ENCODE results near the gene BANK1.

BANK1 gene

GRCh38 chr4:101790521-101791181, at the start of gene BANK1:
Gene BANK1 (plus strand): TSS chr4:101790730. CDS start chr4:101790881, 151 bp downstream.
- H3K27ac ChIP-seq = no peak within 1 kb of the TSS
- TF ChIP-seq ZFX (IDR thresholded peaks at IDR 0.05; ENCODE audit: borderline replicate concordance) = no peak

GRCh38 chr4:101753721-101754120, 36.8 kb upstream of the BANK1 start:
- no peak overlapping the region for H3K27ac ChIP-seq

GRCh38 chr4:101756181-101756580, 34.3 kb upstream of the BANK1 start:
- H3K27ac ChIP-seq = no peak overlapping the region
- TF ChIP-seq CTCF (IDR thresholded peaks at IDR 0.05) (no peak), ZFX (IDR thresholded peaks at IDR 0.05; ENCODE audit: borderline replicate concordance) (no peak)

More at GRCh38 chr4:101753721-101754120, 36.8 kb upstream of the BANK1 start:
- TF ChIP-seq ZFX (IDR thresholded peaks at IDR 0.05; ENCODE audit: borderline replicate concordance) (no peak), CTCF (IDR thresholded peaks at IDR 0.05) (no peak)

GRCh38 chr4:101761405-101761804, 29.1 kb upstream of the BANK1 start:
- H3K27ac ChIP-seq = no peak overlapping the region
- no peak for TF ChIP-seq CTCF (IDR thresholded peaks at IDR 0.05)
- TF ChIP-seq ZFX (IDR thresholded peaks at IDR 0.05; ENCODE audit: borderline replicate concordance) = no peak

- no peak overlapping the region for H3K27ac ChIP-seq
- TF ChIP-seq CTCF (IDR thresholded peaks at IDR 0.05) (no peak), ZFX (IDR thresholded peaks at IDR 0.05; ENCODE audit: borderline replicate concordance) (no peak)
These were observed 28.5 kb upstream of the BANK1 start for GRCh38 chr4:101762025-101762424.

GRCh38 chr4:101762534-101762933, 28.0 kb upstream of the BANK1 start:
- TF ChIP-seq CTCF (IDR thresholded peaks at IDR 0.05) = no peak
- TF ChIP-seq ZFX (IDR thresholded peaks at IDR 0.05; ENCODE audit: borderline replicate concordance) = no peak
- no peak overlapping the region for H3K27ac ChIP-seq

GRCh38 chr4:101763576-101763975, 27.0 kb upstream of the BANK1 start:
- TF ChIP-seq ZFX (IDR thresholded peaks at IDR 0.05; ENCODE audit: borderline replicate concordance) (no peak), CTCF (IDR thresholded peaks at IDR 0.05) (no peak)
- H3K27ac ChIP-seq = no peak overlapping the region

GRCh38 chr4:101774807-101775206, 15.7 kb upstream of the BANK1 start:
- no peak for TF ChIP-seq ZFX (IDR thresholded peaks at IDR 0.05; ENCODE audit: borderline replicate concordance)
- no peak for TF ChIP-seq CTCF (IDR thresholded peaks at IDR 0.05)
- H3K27ac ChIP-seq = no peak overlapping the region

Data from 22Rv1 (cell line).